Measurements from ENCODE around the gene ASIC3. TPM values are rescaled to one million over a fixed set of nuclear protein-coding genes. Genes with fewer than 3 reads are reported as not detected.

ASIC3 gene
- total RNA-seq, result 0.38 TPM in 1 of 2 replicates, not detected in the other

DNA sequence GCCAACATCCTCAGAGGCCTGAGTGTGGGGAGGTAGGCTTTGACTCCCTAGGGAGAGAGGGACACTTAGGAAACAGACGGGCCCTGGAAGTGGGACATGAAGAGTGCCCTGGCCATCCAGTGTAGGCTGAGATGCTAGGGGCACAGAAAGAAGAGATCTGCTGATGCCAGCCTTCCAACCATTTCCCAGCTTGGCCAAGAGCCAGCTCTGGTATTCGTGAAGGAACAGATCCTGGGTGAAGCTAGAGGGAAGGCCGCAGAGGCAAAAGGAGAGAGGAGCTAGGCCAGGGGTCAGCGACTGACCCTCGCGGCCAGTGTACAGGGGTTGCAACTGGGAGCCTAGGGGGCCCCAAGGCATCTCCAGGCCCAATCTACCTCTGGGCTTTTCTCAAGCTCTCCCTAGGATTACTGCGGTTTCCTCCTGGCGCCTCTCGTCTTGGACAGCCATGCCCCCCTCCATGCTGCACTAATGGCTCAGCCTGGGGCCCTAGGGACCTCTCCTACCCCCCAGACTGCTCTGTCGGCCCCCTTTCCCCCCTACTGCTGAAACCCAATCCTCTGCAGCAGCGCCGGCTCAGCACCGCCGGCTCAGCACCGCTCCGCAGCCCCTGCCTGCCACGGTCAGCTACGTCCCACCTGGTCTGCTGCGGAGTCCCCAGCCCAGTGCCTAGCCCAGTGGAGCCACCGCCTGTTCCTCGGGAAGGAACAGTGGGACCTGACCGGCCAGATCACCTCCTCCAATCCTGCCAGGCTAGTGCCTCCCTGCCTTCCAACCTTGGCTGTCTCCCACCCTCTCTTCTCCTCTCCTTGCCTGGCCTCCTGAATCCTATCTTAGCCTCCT lies at the start of gene ASIC3:
TSS of gene ASIC3 (plus strand) at position 556 of the 840 bp plus-strand sequence. CDS start 355 bp downstream, outside the sequence.

DNA sequence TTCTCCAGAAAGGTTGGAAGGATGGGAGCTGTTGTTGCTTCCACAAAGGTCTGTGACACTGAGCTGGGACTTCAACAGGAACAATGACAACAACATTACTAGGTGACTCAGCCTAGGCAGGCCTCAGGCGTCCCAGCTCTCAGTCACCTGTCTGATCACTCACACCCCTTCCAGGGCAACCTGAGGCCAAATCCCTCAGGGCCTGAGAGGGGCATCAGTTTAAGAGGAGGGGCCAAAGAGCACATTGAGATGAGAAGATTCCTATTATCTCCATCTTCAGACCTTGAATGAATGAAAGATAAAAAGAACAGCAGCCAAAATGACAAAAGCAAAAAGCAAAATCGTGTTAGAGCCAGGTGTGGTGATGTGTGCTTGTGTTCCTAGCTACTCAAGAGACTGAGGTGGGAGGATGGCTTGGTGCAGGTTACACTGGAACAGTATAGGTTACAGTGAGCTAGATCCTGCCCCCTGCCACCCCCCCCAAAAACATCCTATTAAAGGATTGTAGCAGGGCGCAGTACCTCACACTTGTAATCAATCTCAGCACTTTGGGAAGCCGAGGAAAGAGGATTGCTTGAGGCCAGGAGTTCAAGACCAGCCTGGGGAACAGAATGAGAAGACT lies 23.8 kb upstream of the ASIC3 start, which contains the start of gene ATG9B:
TSS of gene ATG9B (minus strand) at position 60 of the 622 bp plus-strand sequence. CDS start 71 bp downstream, outside the sequence.

DNA sequence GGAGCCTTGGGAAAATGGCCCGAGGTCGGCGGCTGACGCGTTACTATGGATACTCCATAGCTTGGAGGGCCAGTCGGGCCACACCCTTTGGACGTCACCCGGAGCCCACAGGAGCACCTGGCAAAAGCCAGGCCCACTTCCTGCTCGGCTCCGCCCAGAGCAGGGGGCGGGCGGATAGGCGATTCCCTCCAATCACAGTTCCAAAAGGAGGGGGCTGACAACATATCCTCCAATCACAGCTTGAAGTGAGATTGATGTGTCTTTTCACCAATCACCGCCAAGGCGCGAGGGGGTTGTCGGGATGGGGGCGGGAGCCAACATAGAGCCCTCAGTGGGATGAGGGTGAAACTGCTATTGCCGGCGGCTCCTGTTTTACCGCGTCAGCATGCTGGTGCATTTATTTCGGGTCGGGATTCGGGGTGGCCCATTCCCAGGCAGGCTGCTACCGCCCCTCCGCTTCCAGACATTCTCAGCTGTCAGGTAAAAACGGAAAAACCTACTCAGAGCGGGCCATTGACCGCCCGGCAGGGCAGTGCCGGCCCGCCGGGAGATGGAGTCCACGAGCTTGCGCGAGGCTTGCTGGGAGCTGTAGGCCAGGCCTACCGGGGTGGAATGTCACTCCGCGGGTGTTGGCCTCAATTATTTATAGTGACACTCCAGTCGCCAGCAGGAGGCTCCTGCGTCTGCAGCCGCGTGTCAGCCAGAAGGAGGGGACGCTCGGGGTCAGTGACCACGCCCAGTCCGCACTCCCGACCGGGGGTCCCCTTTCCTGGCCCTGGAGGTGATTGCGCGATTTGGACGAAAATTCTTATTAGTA lies 20.0 kb upstream of the ASIC3 start, which contains the start of gene ABCB8:
TSS of gene ABCB8 (plus strand) at position 320 of the 817 bp plus-strand sequence. CDS start at position 386, 66 bp downstream.

DNA sequence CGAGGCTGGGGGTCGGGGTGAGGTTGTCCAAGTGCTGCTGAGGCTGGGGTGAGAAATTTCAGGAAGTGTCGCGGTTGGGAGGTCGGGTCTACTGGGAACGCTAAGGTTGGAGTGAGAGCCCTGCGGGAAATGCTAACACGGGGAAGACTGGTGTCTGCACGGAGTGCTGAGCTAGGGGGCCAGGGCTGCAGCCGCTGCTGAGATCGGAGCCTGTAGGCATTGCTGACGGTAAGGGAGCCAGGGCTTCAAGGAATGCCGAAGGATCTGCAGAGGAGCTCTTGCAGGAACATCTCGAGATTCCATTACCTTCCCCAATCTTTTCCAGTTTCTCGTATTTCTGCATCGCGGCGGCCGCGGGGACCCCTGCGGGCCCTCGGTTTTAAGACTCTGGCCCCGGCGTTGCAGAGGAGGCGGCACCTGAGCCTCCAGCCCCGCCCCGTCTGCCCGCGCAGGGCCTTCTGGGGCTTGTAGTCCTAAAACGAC lies 9.2 kb downstream of the ASIC3 start, which contains the start of gene CDK5:
TSS of gene CDK5 (minus strand) at position 392 of the 483 bp plus-strand sequence. CDS start at position 343, 49 bp downstream.

DNA sequence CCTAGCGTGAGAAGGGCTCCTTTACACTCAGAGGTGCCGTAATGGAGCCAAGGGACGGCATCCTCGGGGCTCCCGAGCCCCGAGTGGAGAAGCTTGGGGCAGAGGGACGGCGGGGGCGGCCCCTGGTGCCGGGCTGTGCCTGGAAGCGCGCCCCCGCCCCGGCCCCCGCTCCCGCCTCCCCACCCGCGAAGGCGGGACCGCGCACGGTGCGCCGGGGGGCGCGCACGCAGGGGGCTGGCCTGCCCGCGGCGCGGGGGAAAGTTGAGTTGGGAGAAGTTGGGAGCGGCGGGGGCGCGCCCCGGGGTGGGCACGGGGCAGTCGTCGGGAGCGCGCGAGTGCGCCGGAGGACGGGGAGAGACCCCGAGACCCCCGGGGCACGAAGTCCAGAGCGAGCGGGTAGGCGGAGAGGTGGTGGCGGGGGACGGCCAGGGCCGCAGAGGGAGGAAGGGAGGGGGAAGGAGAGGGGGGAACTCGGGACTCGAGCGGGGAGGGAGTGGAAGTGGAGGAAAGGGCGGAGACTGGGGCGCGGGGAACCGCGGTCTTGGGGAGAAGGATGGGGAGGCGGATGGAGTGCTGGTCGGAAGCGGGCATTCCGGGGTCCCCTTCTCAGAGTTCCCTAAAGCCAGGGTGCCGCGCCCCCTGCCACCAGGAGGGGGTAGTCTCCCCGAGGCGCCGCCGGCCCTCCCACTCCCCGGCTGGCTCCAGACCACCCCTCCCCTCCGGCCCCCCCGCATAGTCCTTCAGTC lies 11.2 kb downstream of the ASIC3 start, which contains the start of gene SLC4A2:
TSS of gene SLC4A2 (plus strand) at position 223 of the 746 bp plus-strand sequence. CDS start 2,399 bp downstream, outside the sequence.

DNA sequence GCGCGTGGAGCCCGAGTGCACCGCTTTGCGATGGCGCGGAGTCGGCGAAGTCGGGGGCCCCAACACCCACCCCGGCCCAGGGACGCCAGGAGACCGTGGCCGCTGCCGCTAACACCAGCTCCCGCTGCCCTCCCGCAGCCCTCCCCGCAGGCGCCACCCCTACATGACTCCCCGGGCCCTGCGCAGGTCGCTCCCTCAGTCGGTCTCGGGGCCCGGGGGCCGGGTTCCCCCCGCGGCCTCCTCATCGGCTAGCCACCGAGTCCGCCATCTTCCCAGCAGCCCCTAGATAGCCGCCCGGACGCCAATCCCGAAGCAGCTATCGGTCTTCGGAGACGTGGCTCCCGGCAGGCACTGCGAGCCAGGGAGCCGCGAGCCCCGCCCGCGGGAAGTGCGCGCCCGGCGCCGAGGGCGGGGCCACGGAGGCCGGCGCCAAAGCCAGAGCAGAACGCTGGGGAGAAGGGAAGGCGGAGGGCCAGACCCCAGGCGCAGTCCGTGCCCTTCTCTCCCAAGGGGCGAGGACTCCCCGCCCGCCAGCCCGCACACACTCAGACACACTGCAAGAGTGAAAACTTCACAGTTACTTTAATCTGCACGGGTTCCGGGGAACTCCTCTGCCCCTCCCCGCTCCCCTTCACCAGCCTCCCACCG lies 32.3 kb downstream of the ASIC3 start, which contains the start of gene FASTK:
TSS of gene FASTK (minus strand) at position 288 of the 648 bp plus-strand sequence. CDS start at position 245, 43 bp downstream.

DNA sequence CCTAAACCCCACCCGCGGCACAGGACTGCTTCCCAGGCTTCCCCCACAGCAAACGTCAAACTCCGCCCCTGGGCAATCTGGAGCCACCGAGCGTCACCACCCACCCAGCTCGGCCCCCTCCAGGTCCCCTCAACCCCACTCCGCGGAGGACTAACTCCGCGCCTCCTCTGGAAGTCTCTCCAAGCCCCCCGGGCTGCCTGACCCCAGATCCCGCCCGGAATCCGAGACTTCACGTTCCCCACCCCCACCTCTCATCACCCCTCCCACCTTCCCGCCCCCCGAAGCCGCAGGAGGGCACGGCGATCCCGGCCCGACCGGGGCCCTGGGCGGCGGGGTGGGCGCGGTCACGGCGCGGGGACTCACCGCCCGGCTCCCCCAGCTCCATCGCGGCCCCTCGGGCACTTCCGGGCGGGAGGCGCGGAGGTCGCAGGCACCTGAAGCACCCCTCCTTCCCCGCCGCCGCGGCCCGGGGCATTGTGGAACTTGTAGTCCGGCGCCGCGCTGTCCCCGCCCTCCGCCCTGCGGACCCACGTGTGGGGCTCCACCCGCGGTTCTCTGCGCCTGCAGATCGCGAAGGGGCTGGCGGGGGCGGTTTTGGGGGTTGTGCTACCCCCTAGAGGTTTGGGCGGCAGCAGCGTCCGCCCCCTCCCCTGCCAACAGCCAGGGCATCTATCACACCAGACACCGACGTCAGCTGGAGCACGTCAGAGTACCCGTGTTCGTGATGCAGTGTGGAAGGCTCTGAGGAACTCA lies 34.9 kb downstream of the ASIC3 start, which contains the start of gene TMUB1:
TSS of gene TMUB1 (minus strand) at position 423 of the 753 bp plus-strand sequence. CDS start 930 bp downstream, outside the sequence.

DNA sequence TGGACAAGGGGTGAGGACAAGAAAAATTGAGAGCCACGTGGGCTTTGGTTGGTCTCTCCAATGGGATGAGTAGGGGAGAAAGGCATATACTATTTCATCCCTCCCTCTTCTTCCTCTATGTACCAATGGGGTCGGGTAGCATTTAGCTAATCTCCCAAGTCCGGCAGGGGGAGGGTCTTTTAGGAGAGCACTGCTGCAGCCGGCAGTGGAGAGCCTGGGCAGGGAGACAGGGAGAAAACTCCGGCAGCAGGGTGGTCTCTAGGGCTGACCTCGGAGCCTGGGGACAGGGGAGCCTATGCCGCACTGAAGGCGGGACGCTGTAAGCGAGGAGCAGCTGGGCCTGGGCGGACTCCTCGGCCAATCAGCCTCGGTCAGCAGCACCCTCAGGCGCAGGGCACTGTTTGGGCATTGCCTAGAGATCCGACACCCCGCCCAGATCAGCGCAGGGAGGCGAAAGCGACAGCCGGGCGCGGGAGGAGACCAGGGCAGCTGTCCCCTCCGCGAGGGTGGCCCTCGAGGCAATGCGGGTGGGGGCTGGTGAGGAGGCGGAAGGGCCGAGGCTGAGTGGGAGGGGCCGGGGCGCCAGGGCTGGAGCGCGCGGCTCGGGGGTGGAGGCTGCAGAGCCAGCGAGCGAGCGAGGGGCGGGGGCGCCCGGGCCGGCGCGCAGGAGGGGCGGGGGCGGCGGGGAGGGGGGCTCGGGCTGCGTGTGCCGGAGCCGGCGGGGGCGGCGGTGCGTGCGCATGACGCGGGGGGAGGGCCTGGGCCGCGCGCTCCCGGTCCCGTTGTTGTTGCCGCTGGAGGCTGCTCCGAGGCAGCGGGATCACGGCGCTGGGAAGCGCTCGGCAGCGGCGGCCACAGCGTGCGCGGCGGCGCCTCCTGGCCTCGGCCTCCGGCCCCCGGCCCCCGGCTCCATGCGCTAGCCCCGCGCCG lies 37.6 kb downstream of the ASIC3 start, which contains the start of gene AGAP3:
TSS of gene AGAP3 (plus strand) at position 785 of the 930 bp plus-strand sequence. CDS start 267 bp downstream, outside the sequence.

Other genes with a start within 250 kb of the ASIC3 start
- gene TMEM176B, start 248.2 kb upstream of the ASIC3 start, total RNA-seq, result not detected in 2 replicates
- 1.1 TPM in 1 of 2 replicates, not detected in the other for gene TMEM176A, start 247.8 kb upstream of the ASIC3 start, total RNA-seq
- gene AOC1, start 196.0 kb upstream of the ASIC3 start, total RNA-seq, result not detected in 2 replicates
- gene KCNH2, start 70.2 kb upstream of the ASIC3 start, total RNA-seq, result 1.4 and 2.3 TPM in 2 replicates
- gene NOS3, start 57.5 kb upstream of the ASIC3 start, total RNA-seq, result 2.0 and 4.3 TPM in 2 replicates
- under 0.01 and 0.33 TPM in 2 replicates for gene ATG9B, start 24.0 kb upstream of the ASIC3 start, total RNA-seq
- gene ABCB8, start 20.1 kb upstream of the ASIC3 start, total RNA-seq, result 35.2 and 52.0 TPM in 2 replicates
- gene CDK5, start 9.4 kb downstream of the ASIC3 start, total RNA-seq, result 23.0 and 33.3 TPM in 2 replicates
- 177 and 233 TPM in 2 replicates for gene SLC4A2, start 11.1 kb downstream of the ASIC3 start, total RNA-seq
- 77.7 and 91.1 TPM in 2 replicates for gene FASTK, start 32.3 kb downstream of the ASIC3 start, total RNA-seq
- 78.5 and 88.0 TPM in 2 replicates for gene TMUB1, start 35.0 kb downstream of the ASIC3 start, total RNA-seq
- gene AGAP3, start 37.9 kb downstream of the ASIC3 start, total RNA-seq, result 59.5 and 69.5 TPM in 2 replicates
- gene GBX1, start 119.2 kb downstream of the ASIC3 start, total RNA-seq, result not detected in 2 replicates
- gene ASB10, start 138.7 kb downstream of the ASIC3 start, total RNA-seq, result not detected in 2 replicates
- gene H2BK1, start 162.0 kb downstream of the ASIC3 start, total RNA-seq, result not detected in 2 replicates
- gene ABCF2, start 178.7 kb downstream of the ASIC3 start, total RNA-seq, result 39.0 and 55.7 TPM in 2 replicates
- gene CHPF2, start 184.0 kb downstream of the ASIC3 start, total RNA-seq, result 66.8 and 80.9 TPM in 2 replicates
- gene SMARCD3, start 200.2 kb downstream of the ASIC3 start, total RNA-seq, result 11.1 and 51.8 TPM in 2 replicates